HG03342 (cell line): Measurements from ENCODE around the gene RTP2.

Experiments used
- ATAC-seq: cut with Tn5 transposase; IDR thresholded peaks from one replicate; pipeline ENCODE4 v1.9.1; 2021; ENCODE audit warnings: mild to moderate bottlenecking, moderate library complexity; ENCODE audit not compliant: unreplicated experiment

The RTP2 gene

DNA sequence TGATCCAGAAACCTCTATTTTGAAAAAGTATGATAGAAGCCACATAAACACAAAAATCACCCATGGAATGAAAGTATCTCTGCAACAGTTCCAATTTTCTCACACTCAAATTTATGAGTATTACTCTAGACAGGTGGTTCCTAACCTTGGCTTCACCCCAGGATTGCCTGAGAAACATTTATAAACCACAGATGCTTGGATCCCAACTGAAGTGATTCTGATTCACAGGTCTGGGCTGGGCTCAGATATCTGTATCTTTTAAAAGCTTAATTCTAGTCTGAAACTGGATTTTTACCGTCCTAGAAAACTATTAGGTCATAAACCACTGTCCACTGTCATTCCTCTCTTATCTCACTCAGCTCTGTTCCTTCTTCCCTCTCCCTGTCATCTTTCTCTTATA, 24.8 kb downstream of the RTP2 start:
- ATAC-seq = no peak

DNA sequence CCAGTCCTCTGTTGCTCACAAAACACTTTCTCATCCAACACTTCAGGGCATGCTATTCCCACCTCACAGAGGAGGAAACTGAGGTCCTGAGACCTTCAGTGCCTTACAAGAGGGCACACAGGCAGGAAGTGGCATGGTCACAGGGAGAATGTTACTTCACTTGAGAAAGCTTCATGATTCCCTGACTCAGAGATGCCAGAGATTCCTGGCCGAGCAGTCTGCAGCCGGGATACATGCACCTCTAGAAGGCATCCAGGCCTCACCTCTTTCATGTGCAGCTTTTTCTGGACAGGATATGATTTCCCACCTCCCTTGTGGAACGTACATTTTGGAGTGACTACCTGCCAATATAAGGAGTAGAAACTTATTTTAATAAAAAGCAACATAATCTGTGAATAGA, 29.3 kb downstream of the RTP2 start:
- ATAC-seq = no peak

DNA sequence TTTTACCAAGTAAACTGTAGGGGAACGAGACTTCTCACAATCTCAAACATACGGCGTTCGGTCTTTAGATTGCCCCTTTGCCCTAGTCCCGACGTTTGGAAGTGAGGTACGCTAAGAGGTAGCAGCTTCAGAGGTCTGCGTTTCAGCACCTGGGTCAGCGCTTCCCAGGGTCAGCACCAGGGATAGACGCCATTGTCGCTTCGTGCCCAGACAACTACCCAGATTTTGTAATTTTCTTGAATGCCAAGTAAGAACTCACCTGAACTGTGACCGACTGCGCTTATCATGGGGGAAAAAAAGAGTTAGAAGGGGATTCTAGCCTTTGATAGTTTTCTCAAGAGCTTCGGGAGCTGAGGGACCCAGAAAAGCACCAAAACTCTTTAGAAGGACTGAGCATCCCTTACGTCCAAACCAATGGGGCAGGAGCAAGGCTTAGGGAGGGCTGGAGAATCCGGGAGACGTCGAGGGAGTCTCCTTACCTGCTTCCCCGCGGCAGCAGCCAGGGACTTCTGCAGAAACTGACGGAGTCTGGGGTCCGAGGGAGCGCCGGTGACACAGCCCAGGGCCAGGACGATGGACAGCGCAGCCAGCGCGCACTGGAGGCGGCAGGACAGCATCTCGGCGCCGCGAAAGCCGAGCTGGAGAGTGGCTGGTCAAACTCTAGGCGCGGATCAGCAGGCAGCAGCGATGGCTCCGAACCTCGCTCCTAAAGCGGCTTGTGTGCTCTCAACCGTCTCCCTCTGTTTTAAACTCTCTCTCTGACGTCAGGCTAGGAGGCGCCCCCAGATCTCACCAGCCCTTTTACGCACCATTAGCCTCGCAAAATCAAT, 32.5 kb downstream of the RTP2 start, which contains the start of gene SST:
Gene SST (minus strand): TSS at position 720 of the 830 bp plus-strand sequence. CDS start 103 bp downstream, at position 617.
- no peak for ATAC-seq

DNA sequence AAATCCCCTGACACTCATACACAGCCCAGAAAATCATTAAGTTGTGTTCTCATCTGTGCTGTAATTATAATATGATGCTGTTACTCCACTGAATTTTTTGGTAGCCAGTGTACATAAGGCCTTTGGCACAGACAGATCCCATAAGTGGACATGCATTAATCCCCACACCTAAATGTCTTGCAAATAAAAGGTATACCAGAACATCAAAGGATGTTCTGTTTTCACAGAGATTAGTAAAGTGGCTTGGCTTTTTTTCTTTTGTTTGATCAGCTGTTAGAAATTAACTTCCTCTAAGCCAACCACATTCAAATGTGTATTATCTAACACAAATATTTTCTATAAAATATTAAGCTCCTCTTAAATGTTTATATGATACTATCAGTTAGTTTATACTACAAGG, 34.8 kb downstream of the RTP2 start:
- ATAC-seq = no peak

DNA sequence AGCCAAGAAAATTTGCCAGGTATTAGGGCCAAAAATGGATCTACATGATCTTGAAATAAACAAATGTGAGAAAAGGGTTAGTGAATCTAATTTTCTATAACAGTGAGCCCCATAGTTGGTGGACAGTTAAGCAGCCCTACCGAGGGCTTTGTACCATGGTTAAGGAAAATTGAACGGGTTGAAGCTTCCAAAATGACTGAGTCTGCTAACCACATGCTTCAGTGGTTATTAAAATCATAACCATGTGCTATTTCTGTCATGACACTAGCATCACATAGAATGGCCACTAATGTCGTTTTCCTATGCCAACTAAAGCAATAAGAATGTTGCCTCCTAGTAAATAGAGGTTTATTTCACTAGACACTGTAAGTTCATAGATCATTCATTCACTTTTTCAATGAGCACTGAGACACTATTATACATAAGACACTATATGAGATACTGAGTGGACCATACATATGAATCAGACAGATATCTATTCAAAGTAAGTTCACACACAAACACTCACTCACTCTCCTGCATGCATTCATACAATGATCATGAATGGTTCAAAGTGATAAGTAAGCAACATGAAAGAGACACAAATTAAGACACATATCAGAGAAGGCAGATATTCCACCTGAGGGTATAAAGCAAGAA, 36.5 kb downstream of the RTP2 start:
- ATAC-seq = no peak

DNA sequence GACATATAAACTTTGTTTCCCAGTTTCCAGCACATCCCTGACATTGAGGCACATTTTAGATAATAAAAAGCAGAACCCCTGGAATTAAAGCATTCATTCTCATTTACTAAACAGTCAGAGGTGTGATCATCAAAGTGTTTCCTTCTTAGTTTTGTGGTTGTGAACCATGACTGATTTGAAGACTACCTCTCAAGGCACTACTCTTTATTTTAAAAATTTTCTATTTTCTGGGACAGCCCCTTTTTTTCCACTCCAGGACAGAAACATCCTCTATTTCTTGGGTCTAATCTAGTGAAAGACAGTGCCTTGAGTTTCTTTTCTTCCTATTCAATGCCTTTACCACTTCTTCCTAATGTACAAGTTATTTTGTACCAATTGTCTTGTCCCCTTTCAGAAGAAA, 37.3 kb downstream of the RTP2 start:
- no peak for ATAC-seq

DNA sequence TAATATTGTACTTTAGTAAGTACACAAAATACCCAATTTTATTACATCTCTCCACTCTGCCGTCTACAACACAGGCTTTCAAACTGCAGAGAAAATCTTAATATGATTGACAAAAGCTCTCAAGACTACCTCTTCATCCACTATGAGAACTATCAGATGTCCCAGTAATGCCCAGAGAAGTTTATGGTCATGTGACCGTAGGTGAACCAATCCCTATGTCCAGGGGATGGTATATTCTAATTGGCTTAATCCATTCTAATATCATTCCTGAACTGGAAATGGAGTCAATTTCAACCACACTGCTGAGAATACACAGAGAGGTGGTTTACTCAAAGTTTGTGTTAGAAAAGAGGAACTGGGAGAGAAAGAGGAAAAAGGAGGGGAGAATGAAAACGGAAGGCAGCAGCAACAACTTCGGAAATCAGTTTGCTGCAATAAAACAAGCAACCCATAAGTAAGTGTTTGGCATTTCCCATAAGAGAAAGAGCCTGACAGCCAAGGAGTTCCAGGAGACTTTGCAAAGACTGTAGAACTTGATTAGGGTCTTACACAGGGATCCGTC, 39.4 kb downstream of the RTP2 start:
- no peak for ATAC-seq

DNA sequence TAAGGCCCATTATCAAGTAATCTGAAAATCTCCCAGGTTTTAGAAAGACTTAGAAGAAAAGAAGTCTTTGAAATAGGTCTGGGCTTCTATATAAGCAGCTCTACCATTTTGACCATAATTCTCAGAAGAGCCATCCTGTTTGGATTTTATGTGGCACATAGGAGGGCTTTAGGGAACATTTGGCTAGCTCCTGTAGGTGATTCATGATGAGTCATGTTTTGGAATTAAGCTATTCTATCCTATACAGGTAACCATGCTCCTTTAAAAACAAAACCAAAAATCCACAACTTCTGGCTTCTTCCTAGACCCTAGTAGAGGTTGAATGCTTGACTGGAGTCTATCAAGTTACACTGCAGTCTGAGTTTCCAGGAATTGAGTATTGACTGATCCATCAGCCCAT, 41.1 kb downstream of the RTP2 start:
- ATAC-seq = no peak

DNA sequence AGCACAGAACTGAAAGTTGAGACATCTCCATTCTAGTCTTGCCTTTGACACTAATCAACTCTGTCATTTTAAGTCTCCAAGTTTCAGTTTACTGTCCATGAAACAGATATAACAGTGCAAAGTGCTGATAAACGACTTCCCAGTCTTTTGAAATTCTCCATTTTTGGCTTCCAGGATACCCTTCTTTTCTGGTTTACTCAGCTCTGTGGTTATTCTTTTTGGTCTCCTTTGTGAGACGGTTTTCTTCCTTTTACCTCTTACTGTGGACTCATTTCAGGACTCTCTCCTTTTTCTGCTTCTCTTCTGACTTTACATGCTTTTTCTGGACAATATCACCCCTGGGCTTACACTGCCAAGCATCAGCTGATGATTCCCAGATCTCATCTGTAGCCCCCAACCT, 51.1 kb downstream of the RTP2 start:
- ATAC-seq = no peak
